Cardiac atrium fibroblast (primary cell): ENCODE results near the gene ZNF654. TPM values are rescaled to one million over a fixed set of nuclear protein-coding genes. Genes with fewer than 3 reads are reported as not detected.

ENCODE experiments used
- total RNA-seq: library from RNA; depleted of rRNA; stranded (reverse); fragments of >200 nt; gene quantifications from 2 replicates; pipeline ENCODE4 v1.2.3, GENCODE V29; 2015

Gene ZNF654
- 6.3 and 15.9 TPM in 2 replicates for total RNA-seq

GRCh38 chr3:88058581-88059379, at the start of gene ZNF654, which contains the start of gene CGGBP1:
ZNF654 (plus strand) TSS chr3:88059255; CDS start chr3:88059320, 65 bp downstream.
CGGBP1 (minus strand) TSS chr3:88059005; CDS start chr3:88055976, 3,029 bp downstream.

GRCh38 chr3:88149509-88150362, 90.7 kb downstream of the ZNF654 start, which contains the start of gene C3orf38:
C3orf38 (plus strand) TSS chr3:88149959; CDS start chr3:88150053, 94 bp downstream.

Other genes with a start within 250 kb of the ZNF654 start
- gene CGGBP1, start 250 bp upstream of the ZNF654 start, total RNA-seq, result 31.9 and 41.0 TPM in 2 replicates
- gene C3orf38, start 90.7 kb downstream of the ZNF654 start, total RNA-seq, result 15.3 and 16.2 TPM in 2 replicates